AG10803 (cell line): ENCODE results near the gene TNS1.
A peak's percentile ranks its signal among the peaks of the same experiment; 100 is the strongest.

Experiments
- DNase-seq: peaks from one replicate; pipeline ENCODE4 v3.0.0; 2010; ENCODE audit warnings: low read depth
- H3K4me3 ChIP-seq: 2 replicates; pipeline ENCODE4 v1.5.1; 2011; ENCODE audit warnings: mild to moderate bottlenecking, low read length, control low read depth
- CTCF ChIP-seq: conservative IDR thresholded peaks from 2 replicates; pipeline ENCODE4 v1.5.1; 2011; ENCODE audit warnings: mild to moderate bottlenecking, low read length, control low read depth, inconsistent platforms

The TNS1 gene

GRCh38 chr2:217783243-217783642 is 219.6 kb downstream of the TNS1 start:
- no peak for DNase-seq
- no peak for TF ChIP-seq CTCF
- H3K4me3 ChIP-seq, result no peak overlapping the region

GRCh38 chr2:217777906-217778305 is 224.9 kb downstream of the TNS1 start:
- no peak for DNase-seq
- H3K4me3 ChIP-seq, result no peak overlapping the region
- no peak for TF ChIP-seq CTCF

- DNase-seq, result no peak
- H3K4me3 ChIP-seq, result no peak overlapping the region
- no peak for TF ChIP-seq CTCF
Measured at GRCh38 chr2:217776631-217777030, 226.2 kb downstream of the TNS1 start.

DNA sequence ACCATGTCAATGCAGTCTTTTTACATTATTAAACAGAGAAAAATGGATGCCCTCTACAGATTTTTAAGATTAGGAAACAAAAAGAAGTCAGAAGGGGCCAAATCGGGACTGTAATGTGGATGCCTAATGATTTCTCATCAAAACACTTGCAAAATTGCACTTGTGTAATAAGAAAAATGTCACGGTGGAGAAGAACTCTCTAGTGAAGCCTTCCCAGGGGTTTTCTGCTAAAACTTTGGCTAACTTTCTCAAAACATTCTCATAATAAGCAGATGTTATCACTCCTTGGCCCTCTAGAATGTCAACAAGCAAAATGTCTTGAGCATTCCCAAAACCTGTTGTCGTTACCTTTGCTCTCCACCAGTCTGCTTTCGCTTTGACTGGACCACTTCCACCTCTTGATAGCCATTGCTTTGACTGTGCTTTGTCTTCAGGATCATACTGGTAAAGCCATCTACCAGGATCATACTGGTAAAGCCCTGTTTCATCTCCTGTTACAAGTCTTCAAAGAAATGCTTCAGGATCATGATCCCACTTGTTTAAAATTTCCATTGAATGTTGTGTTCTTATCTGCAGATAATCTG is 226.8 kb downstream of the TNS1 start:
- DNase-seq, result peak; percentile 55
- TF ChIP-seq CTCF, result no peak
- no peak overlapping the region for H3K4me3 ChIP-seq

DNA sequence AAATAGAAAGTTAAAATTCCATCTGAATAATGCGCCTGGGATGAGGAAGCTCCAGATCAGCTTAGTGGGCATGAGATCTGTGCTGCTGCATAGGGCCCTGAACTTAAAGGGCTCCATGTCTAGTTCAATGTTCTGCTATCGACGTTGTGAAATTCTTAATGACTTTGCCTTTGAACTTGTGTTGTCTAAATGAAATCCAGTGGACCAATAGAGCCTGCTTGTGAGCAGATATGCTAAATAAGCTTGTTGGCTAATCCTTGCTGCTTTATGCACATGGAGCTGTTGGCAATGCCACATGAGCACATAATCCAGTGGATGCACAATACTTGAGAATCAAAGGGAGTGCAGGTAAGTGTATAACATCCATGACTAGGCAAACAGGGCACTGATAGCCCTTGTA is 228.6 kb downstream of the TNS1 start:
- H3K4me3 ChIP-seq, result no peak overlapping the region
- TF ChIP-seq CTCF, result no peak
- DNase-seq, result no peak

- no peak overlapping the region for H3K4me3 ChIP-seq
- TF ChIP-seq CTCF, result no peak
- no peak for DNase-seq
Measured at GRCh38 chr2:217773539-217773938, 229.3 kb downstream of the TNS1 start.

- no peak for DNase-seq
Measured at GRCh38 chr2:217766356-217766755, 236.4 kb downstream of the TNS1 start.

More at GRCh38 chr2:217766356-217766755, 236.4 kb downstream of the TNS1 start:
- H3K4me3 ChIP-seq, result no peak overlapping the region
- no peak for TF ChIP-seq CTCF
